ENCODE data around the gene SLC5A10. TPM values are rescaled to one million over a fixed set of nuclear protein-coding genes. Genes with fewer than 3 reads are reported as not detected.

SLC5A10 gene
- total RNA-seq, 1 donor from 2014 or later: not detected

DNA sequence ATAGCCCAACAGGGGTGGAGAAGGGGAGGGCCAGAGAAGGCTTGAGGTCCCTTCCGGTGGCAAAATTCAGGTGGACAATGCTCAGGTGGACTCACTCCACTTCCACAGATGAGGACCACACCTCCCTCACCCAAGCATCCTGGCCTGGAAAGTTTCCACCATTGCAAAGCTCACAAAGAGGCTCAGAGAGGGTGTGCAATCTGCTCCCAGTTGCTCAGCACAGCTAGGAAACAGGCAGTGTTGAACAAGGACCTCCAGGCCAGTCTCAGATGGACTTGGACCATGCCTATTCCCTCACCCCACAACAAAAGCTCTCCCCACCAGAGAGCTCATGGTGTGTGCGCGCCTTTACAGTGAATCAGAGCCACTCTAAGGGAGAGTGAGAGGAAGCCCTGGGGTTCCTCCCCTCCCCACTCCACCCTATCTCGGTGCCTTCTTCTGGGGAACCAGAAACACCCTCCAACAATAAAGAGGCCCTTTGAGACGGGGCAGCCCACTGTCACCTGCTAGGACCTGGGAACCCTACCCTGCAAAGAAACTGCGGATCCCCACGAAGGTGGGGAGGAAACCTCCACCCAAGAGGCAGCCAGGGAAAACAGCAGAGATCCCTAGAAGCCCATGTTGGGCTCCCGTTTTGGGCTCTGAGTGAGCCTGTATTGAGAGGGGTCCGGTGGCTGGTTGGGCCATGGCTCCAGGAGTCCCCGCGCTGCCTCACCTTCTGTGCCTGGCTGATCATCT lies 51.0 kb downstream of the SLC5A10 start:
- Mint-ChIP-seq H3K9me3 (no peaks in the 10 kb centered on the region), H3K4me1 (peaks cover 33% of the 10 kb centered on the region), H3K27me3 (no peaks in the 10 kb centered on the region), H3K4me3 (peak overlapping the region; percentile 88), H3K27ac (peak overlapping the region; percentile 30), H3K36me3 (ENCODE audit: low read depth) (peaks cover 13% of the 10 kb centered on the region)
- intact Hi-C loops (cut with micrococcal nuclease): no loop called here
- TF ChIP-seq, protein P1, sequence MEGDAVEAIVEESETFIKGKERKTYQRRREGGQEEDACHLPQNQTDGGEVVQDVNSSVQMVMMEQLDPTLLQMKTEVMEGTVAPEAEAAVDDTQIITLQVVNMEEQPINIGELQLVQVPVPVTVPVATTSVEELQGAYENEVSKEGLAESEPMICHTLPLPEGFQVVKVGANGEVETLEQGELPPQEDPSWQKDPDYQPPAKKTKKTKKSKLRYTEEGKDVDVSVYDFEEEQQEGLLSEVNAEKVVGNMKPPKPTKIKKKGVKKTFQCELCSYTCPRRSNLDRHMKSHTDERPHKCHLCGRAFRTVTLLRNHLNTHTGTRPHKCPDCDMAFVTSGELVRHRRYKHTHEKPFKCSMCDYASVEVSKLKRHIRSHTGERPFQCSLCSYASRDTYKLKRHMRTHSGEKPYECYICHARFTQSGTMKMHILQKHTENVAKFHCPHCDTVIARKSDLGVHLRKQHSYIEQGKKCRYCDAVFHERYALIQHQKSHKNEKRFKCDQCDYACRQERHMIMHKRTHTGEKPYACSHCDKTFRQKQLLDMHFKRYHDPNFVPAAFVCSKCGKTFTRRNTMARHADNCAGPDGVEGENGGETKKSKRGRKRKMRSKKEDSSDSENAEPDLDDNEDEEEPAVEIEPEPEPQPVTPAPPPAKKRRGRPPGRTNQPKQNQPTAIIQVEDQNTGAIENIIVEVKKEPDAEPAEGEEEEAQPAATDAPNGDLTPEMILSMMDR (IDR thresholded peaks at IDR 0.05): no peak
- ATAC-seq (ENCODE audit: low read depth) (no peak), DNase-seq (no peak)
- POLR2A ChIA-PET: no interaction called here
- CTCF ChIA-PET: no interaction called here

GRCh38 chr17:19003543-19004420 lies 51.8 kb downstream of the SLC5A10 start:
- CTCF ChIA-PET: interaction anchor here (1.2 kb wide), 1 partner anchor 43 kb away, joined by 4 read pairs; no protein-coding TSS in a partner anchor
- Mint-ChIP-seq H3K27me3 (no peaks in the 10 kb centered on the region), H3K27ac (peak overlapping the region; percentile 73), H3K4me1 (peaks cover 33% of the 10 kb centered on the region), H3K36me3 (ENCODE audit: low read depth) (peaks cover 13% of the 10 kb centered on the region), H3K4me3 (peak overlapping the region; percentile 88), H3K9me3 (no peaks in the 10 kb centered on the region)
- DNase-seq (peak; percentile 40), ATAC-seq (ENCODE audit: low read depth) (peak; percentile 35)
- intact Hi-C loops (cut with micrococcal nuclease): no loop called here
- TF ChIP-seq, protein P1 (IDR thresholded peaks at IDR 0.05): no peak
- POLR2A ChIA-PET: interaction anchor here (0.6 to 1.8 kb wide), 7 partner anchors 9 to 1189 kb away, joined by 3 to 9 read pairs (median 4); partner anchors contain the start of gene PRPSAP2

DNA sequence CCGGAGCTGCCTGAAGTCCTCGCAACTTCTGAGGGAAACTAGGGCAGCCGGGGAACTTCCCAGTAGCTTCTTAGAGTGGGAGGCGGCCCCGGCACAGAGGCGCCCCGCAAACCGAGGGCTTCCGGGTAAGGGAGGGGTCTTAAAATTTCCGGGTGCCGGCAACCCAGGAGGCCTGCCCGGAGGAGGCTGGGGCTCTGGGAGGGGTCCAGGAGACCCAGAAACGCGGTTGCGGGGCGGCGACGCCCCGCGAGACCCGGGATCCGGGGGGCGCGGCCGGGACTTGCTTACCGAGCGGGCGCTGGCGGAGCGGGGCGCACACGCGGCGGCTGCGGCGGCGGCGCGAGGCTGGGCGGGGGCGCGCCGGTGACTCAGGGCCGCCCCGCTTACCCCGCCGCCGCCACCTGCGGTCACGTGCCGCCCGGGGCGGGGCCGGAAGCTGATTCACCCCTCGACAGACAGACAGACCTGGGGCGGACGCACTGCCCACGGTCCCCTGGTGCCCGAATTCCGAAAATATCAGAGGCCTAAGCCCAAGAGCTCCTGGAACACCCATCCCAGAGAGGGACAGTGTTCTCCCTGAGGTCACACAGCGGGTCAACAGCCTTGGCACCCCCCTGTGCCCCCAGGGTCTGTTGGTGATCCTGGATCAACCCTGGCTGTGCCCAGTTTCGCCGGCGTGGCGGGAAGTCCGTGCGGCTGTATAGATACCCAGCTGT lies 52.6 kb downstream of the SLC5A10 start, which contains the start of gene FAM83G:
TSS of gene FAM83G (minus strand) at position 344 of the 716 bp plus-strand sequence. CDS start 723 bp downstream, outside the sequence.
- Mint-ChIP-seq H3K27ac (peak within 1 kb of the TSS; percentile 75), H3K27me3 (no peaks in the 10 kb centered on the region), H3K4me1 (peaks cover 33% of the 10 kb centered on the region), H3K4me3 (peak within 1 kb of the TSS; percentile 88), H3K36me3 (ENCODE audit: low read depth) (peaks cover 13% of the 10 kb centered on the region), H3K9me3 (no peaks in the 10 kb centered on the region)
- CTCF ChIA-PET: interaction anchor here (1.2 kb wide), 1 partner anchor 43 kb away, joined by 4 read pairs; no protein-coding TSS in a partner anchor
- POLR2A ChIA-PET: interaction anchor here (0.5 to 1.8 kb wide), 6 partner anchors 10 to 149 kb away, joined by 3 to 9 read pairs (median 4); partner anchors contain the start of gene PRPSAP2
- intact Hi-C loops (cut with micrococcal nuclease): no loop called here
- DNase-seq (peak; percentile 83), ATAC-seq (ENCODE audit: low read depth) (peak; percentile 84)
- TF ChIP-seq, protein P1 (IDR thresholded peaks at IDR 0.05): no peak

DNA sequence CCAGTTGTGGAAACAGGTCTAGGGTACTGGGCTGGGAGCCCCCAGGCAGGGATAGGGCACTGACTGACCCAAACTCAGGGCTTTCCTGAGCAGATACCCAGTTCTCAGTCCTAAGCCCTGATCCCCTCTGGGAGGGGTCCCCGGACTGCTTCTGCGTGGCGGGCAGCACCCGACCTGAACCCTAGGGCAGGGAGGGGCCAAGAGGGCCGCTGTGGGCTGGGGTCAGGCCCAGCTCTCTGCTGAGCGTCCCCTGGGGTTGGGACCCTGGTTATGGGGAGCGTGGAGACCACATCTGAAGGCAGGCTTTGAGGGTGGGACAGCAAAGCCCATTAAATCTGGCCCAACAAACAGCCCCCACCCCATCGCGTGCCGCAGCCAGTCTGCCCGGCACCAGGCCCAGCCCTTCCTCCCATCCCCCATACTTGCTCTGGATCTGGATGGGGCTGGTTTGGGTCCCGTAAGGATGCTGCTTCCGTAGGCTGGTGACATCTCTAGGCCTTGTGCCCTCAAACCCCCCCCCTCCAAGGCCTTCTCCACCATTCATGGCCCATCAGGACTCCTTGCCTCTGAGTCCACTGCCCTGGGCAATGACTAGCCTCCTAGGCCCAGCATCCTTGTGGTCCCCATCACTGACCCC lies 53.3 kb downstream of the SLC5A10 start:
- intact Hi-C loops (cut with micrococcal nuclease): no loop called here
- H3K4me3 Mint-ChIP-seq: peak overlapping the region; percentile 78
- H3K27me3 Mint-ChIP-seq: no peaks in the 10 kb centered on the region
- POLR2A ChIA-PET: interaction anchor here (1.0 to 1.8 kb wide), 4 partner anchors 13 to 148 kb away, joined by 4 to 9 read pairs (median 4); partner anchors contain the start of gene PRPSAP2
- H3K27ac Mint-ChIP-seq: peak overlapping the region; percentile 75
- CTCF ChIA-PET: interaction anchor here (1.2 kb wide), 1 partner anchor 44 kb away, joined by 4 read pairs; no protein-coding TSS in a partner anchor
- ATAC-seq (ENCODE audit: low read depth) (peak; percentile 6), DNase-seq (no peak)
- peaks cover 13% of the 10 kb centered on the region for H3K36me3 Mint-ChIP-seq (ENCODE audit: low read depth)
- TF ChIP-seq, protein P1 (IDR thresholded peaks at IDR 0.05): no peak
- H3K9me3 Mint-ChIP-seq: no peaks in the 10 kb centered on the region
- peaks cover 32% of the 10 kb centered on the region for H3K4me1 Mint-ChIP-seq

Data from activated B cell treated with CpG ODN at 0.5 μM for 24 hours (primary cell).